ENCODE measurements around the gene ABCA7. TPM values are rescaled to one million over a fixed set of nuclear protein-coding genes. Genes with fewer than 3 reads are reported as not detected.

Gene ABCA7
- total RNA-seq, 1 experiment from 2014 or later = 0.82 TPM

DNA sequence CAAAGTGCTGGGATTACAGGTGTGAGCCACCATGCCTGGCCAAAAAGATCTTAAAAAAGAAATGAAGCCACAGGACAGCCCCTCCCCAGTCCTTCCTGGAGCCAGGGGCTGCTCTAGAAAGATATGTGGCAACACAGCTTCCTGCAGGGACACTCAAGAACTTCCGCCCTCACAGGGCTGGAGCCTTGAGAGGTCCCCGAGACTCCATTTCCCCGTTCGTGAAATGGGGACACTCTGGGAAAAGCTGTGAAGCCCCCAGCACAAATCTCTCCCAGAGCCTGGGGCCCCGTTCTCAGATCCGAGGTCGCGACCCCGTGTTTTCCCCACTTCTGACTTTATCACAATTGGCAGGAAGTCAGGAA is 61.4 kb downstream of the ABCA7 start:
- Histone ChIP-seq H3K4me1 (replicated peaks) (peaks cover 37% of the 10 kb centered on the region), H3K27me3 (replicated peaks) (no peaks in the 10 kb centered on the region), H3K4me3 (no peak overlapping the region), H3K9me3 (replicated peaks) (peaks cover 5% of the 10 kb centered on the region), H3K27ac (peak overlapping the region; percentile 79), H3K36me3 (peaks cover 15% of the 10 kb centered on the region)
- no peak for DNase-seq (ENCODE audit: low read depth in 1 of 2, low spot score in 2 of 2)

DNA sequence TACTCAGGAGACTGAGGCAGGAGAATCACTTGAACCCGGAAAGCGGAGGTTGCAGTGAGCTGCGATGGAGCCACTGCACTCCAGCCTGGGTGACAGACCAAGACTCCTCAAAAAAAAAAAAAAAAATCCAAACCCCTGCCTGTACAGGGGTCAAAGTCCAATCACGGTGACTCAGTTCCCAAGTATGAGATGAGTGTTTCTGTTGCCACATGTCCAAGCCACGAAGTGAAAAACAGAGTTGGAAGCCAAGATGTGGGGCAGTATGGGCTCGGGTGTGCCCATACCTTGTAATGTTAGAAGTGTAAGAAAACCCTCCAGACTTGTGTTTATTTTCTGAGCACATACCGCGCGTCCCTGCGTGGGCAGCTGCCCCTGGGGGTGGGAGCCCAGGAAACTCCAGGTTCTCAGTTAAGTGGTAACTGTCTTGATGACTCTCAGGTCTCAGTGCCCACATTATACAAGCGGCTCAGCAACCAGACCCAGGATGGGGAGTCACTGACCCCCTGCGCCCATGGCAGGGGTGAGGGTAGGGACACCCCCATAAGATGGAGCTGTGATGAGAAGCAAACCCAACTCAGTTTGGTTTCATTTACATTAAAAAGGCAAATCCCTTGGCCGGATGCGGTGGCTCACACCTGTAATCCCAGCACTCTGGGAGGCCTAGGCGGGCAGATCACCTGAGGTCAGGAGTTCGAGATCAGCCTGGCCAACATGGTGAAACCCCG is 62.7 kb downstream of the ABCA7 start:
- DNase-seq (ENCODE audit: low read depth in 1 of 2, low spot score in 2 of 2) = peak; percentile 96 to 98
- H3K36me3 ChIP-seq = peaks cover 28% of the 10 kb centered on the region
- H3K27ac ChIP-seq = peak overlapping the region; percentile 79
- H3K27me3 ChIP-seq (replicated peaks) = no peaks in the 10 kb centered on the region
- H3K4me1 ChIP-seq (replicated peaks) = peaks cover 37% of the 10 kb centered on the region
- H3K4me3 ChIP-seq = no peak overlapping the region
- peaks cover 5% of the 10 kb centered on the region for H3K9me3 ChIP-seq (replicated peaks)

DNA sequence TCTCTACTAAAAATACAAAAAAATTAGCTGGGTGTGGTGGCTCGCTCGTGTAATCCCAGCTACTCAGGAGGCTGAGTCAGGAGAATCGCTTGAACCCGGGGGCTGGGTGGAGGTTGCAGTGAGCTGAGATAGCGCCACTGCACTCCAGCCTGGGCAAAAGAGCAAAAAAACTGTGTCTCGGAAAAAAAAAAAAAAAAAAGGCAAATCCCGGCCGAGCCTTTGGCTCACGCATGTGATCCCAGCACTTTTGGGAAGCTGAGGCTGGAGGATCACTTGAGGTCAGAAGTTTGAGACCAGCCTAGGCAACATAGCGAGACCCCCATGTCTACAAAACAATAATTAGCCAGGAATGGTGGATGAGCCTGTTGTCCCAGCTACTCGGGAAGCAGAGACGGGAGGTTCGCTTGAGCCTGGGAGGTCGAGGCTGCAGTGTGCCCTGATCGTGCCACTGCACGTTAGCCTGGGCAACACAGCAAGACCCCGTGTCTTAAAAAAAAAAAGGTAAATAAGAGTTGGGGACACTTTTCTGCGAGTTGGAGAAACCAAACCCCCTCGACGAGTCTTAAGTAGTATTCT is 63.3 kb downstream of the ABCA7 start:
- peaks cover 32% of the 10 kb centered on the region for H3K36me3 ChIP-seq
- H3K27ac ChIP-seq = peak overlapping the region; percentile 79
- H3K27me3 ChIP-seq (replicated peaks) = no peaks in the 10 kb centered on the region
- peaks cover 5% of the 10 kb centered on the region for H3K9me3 ChIP-seq (replicated peaks)
- no peak for DNase-seq (ENCODE audit: low read depth in 1 of 2, low spot score in 2 of 2)
- H3K4me1 ChIP-seq (replicated peaks) = peaks cover 37% of the 10 kb centered on the region
- H3K4me3 ChIP-seq = no peak overlapping the region

DNA sequence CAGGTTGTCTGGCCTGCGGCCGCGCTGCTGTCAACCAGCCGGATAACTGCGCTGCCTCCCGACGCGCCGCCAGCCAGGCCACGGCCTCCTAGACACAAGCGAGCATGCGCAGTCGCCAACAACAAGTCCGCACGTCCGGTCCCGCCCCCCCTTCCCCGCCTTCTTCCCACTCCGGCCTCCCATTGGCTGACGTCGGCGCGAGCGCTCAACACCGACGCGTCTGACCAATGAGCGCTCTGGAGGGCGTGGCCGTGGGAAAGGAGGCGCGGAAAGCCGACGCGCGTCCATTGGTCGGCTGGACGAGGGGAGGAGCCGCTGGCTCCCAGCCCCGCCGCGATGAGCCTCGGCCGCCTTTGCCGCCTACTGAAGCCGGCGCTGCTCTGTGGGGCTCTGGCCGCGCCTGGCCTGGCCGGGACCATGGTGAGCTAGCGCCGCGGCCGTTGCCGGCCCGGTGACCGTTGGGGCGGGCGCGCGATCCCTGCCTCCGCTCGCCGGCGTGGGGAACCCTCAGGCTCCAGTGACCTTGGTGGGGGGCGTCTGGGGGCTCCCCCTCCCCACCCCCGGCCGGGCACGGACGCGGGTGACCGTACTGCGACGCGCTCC is 63.9 kb downstream of the ABCA7 start, which contains the start of gene GPX4:
TSS of gene GPX4 (plus strand) at position 287 of the 603 bp plus-strand sequence. CDS start at position 337, 50 bp downstream.
- Histone ChIP-seq H3K9me3 (replicated peaks) (peaks cover 5% of the 10 kb centered on the region), H3K4me1 (replicated peaks) (peaks cover 37% of the 10 kb centered on the region), H3K27ac (peak within 1 kb of the TSS; percentile 79), H3K36me3 (peaks cover 35% of the 10 kb centered on the region), H3K27me3 (replicated peaks) (no peaks in the 10 kb centered on the region), H3K4me3 (peak within 1 kb of the TSS; percentile 77)
- peak; percentile 99 for DNase-seq (ENCODE audit: low read depth in 1 of 2, low spot score in 2 of 2)

DNA sequence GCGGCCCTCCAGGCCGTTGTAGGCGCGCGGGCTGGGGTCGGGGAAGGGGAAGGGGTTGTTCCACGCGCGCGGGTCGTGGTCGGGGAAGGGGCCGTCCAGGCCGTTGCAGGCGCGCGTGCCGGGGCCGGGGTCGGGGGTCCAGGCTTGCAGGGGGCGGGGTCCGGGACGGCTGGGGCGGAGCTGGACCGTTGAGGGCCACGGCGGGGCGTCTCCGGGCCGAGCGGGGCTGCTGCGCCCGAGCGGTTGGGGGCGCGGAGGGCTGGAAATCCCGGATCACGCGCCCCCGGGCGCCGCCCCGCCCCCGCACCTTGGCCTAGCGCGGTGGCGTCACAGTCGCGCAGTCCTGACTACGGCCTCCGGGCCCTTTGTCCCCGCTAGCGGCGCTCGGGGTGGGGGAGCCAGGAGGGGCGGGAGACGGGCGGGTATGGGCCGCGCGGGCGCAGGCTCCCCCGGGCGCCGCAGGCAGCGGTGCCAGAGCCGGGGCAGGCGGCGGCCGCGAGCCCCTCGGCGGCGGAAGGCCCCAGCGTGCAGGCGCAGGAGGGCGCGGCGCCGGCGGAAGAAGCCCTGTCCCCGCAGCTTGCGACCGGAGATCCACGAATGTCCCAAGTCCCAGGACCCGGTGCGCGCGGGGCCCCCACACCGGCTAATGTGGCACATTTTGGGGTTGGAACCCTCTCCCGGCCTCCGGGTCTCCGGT is 64.6 kb downstream of the ABCA7 start:
- peak; percentile 60 to 76 for DNase-seq (ENCODE audit: low read depth in 1 of 2, low spot score in 2 of 2)
- H3K27ac ChIP-seq = peak overlapping the region; percentile 75

DNA sequence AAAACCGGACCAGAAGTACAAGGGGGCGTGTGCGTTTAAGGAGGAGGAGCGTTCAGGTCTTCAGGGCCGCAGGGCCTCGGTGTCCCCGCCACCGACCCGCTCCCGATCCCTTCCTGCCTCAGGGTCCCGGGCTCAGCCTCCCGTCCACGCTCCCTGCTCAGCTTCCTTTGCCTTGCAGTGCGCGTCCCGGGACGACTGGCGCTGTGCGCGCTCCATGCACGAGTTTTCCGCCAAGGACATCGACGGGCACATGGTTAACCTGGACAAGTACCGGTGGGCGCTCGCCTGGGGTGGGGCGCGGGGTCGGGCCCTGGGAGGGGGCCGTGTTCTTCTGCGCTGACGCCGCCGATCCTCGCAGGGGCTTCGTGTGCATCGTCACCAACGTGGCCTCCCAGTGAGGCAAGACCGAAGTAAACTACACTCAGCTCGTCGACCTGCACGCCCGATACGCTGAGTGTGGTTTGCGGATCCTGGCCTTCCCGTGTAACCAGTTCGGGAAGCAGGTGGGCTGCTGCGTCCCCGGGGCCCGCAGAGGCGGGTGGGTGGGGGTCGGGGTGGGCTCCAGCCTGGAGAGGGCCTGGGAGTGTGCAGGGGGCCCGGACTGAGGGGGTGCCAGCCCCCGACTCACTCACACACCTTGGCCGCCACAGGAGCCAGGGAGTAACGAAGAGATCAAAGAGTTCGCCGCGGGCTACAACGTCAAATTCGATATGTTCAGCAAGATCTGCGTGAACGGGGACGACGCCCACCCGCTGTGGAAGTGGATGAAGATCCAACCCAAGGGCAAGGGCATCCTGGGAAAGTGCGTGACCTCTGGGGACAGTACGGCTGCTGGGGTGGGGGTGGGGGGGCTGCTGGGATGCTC is 65.3 kb downstream of the ABCA7 start:
- Histone ChIP-seq H3K4me1 (replicated peaks) (peaks cover 35% of the 10 kb centered on the region), H3K36me3 (peaks cover 47% of the 10 kb centered on the region), H3K27me3 (replicated peaks) (no peaks in the 10 kb centered on the region), H3K9me3 (replicated peaks) (no peaks in the 10 kb centered on the region; the same call in 1 of the 2 replicates), H3K27ac (peak overlapping the region; percentile 75), H3K4me3 (peak overlapping the region; percentile 77)
- no peak for DNase-seq (ENCODE audit: low read depth in 1 of 2, low spot score in 2 of 2)

More for the DNA sequence above, 64.6 kb downstream of the ABCA7 start:
- peaks cover 40% of the 10 kb centered on the region for H3K36me3 ChIP-seq
- no peaks in the 10 kb centered on the region for H3K27me3 ChIP-seq (replicated peaks)
- H3K4me1 ChIP-seq (replicated peaks) = peaks cover 35% of the 10 kb centered on the region
- H3K4me3 ChIP-seq = peak overlapping the region; percentile 77
- H3K9me3 ChIP-seq (replicated peaks) = peaks cover 5% of the 10 kb centered on the region

DNA sequence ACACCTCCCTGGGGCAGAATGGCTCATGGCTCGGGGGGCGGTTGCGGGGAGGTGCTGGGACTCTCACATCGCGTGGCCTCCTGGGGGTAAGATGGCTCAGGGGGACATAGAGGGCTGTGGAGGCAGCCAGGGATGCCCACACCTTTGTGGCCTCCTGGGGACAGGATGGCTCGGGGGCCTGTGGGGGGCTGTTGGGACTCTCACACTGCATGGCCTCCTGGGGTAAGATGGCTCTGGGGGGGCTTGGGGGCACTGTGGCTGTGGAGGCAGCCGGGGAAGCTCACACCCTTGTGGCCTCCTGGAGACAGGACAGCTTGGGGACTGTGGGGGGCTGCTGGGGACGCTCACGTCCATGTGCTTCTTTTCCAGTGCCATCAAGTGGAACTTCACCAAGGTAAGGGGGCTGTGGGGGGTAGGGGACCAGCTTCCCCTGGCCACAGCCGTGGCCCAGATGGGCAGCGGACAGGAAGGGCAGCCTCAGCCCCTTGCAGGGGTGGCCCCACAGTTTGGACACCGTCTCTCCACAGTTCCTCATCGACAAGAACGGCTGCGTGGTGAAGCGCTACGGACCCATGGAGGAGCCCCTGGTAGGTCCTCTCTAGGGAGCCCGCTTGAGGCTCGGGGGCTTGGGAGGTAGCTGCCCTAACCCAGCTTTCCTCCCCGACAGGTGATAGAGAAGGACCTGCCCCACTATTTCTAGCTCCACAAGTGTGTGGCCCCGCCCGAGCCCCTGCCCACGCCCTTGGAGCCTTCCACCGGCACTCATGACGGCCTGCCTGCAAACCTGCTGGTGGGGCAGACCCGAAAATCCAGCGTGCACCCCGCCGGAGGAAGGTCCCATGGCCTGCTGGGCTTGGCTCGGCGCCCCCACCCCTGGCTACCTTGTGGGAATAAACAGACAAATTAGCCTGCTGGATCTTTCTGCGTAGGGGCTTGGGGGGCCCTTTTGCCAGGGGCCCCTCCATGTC is 66.2 kb downstream of the ABCA7 start:
- peaks cover 56% of the 10 kb centered on the region for H3K36me3 ChIP-seq
- H3K27me3 ChIP-seq (replicated peaks) = no peaks in the 10 kb centered on the region
- DNase-seq (ENCODE audit: low read depth in 1 of 2, low spot score in 2 of 2) = no peak
- peaks cover 31% of the 10 kb centered on the region for H3K4me1 ChIP-seq (replicated peaks)
- H3K9me3 ChIP-seq (replicated peaks) = no peaks in the 10 kb centered on the region
- no peak overlapping the region for H3K4me3 ChIP-seq
- no peak overlapping the region for H3K27ac ChIP-seq

DNA sequence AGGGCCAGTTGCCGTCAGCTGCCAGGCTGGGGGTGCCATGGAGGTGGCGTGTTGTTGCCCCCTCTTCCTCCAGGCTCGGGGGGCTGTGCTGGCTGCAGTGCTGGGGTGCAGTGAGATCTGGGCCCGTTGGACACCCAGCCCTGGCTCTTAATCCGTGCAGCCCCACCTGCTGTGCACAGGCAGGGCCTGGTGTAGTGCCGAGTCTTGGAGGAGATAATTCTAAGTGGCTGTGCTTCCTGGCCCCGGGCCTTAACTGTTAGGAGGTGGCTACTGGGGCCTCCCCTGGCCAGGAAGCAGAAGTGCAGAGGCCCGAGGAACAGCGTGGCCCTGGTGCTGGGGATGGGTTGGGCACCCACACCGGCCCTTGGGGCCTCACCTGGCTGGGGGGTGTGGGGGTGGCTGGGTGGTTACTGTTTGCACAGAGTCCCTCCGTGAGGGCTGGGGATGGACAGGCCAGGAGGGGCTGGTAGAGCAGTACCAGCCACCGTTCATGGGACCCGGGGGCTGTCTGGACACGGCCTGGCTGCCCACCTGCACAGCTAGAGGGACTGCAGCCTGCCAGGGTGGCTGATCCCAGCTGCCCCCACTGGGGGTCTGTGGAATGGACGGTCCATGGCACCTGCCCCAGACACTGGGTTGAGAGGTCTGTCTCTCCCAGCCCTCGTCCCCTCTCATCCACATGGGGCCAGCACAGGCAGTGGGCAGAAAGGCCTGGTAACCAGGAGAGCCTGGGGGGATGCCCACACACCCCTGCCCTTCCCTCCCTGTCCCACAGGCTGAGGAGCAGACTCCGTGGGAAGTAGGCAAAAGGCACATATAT is 67.1 kb downstream of the ABCA7 start:
- Histone ChIP-seq H3K4me1 (replicated peaks) (peaks cover 22% of the 10 kb centered on the region), H3K27ac (no peak overlapping the region), H3K27me3 (replicated peaks) (no peaks in the 10 kb centered on the region), H3K9me3 (replicated peaks) (no peaks in the 10 kb centered on the region), H3K36me3 (peaks cover 61% of the 10 kb centered on the region), H3K4me3 (no peak overlapping the region)
- no peak for DNase-seq (ENCODE audit: low read depth in 1 of 2, low spot score in 2 of 2)

DNA sequence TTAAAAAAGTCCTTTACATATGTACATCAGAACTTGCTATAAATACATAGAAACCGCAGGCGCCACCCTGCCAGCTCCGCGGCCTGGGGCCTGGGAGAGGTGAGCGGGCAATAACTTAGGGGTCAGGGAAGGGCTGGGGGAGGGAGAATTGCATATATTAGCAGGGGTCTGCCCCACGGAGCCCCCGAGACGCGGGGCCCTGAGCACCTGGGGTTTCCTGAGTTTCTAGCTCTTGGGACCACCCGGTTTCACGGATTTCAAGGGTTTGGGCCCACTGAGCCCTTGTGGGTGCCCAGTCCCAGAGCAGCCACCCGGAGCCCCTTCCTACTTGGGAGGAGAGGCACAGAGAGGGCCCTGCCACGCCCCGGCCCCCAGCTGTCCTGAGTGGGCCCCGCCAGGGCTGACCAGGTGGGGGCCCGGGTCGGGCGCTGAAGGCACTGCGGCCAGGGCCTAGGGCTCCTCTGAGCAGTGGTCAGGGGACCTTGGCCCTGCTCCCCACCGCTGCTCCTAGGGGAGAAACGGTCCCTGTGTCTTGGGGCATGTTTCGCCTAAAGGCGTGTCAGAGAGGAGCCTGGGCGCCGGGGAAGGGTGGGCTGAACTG is 67.9 kb downstream of the ABCA7 start:
- Histone ChIP-seq H3K4me1 (replicated peaks) (peaks cover 18% of the 10 kb centered on the region), H3K9me3 (replicated peaks) (no peaks in the 10 kb centered on the region; the same call in 1 of the 2 replicates), H3K4me3 (no peak overlapping the region), H3K27me3 (replicated peaks) (no peaks in the 10 kb centered on the region), H3K36me3 (peaks cover 68% of the 10 kb centered on the region), H3K27ac (no peak overlapping the region)
- DNase-seq (ENCODE audit: low read depth in 1 of 2, low spot score in 2 of 2) = no peak

DNA sequence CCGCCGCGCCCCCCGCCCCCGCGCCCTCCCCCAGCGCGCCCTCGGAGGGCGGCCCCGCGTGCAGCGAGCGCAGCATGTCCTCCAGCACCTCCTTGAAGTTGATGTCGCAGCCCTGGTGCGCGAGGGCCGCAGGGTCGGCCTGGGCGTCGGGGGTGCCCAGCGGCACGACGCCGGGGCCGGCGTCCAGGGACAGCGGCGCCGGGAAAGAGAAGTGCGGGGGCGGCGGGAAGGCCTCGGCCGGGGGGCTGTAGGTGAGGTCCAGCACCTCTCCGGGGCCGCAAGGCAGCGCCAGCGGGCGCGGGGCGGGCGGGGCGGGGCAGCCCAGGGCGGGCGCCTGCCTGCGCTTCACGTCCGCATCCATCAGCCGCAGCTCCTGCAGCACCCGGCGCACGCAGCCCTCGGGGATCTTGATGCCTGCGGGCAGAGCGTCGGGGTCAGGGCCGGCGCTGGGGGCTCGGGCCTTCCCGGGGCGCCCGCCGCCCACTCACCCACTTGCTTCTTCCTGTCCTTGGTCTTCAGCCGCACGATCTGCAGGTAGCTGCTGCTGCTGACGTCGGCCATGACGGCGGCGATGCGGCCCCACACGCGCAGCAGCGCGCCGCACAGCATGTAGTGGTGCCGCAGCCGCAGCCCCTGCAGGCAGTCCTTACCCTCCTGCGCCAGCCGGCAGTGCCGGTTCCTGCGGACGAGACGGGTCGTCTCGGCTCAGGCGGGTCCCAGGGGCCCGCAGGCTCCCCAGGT is 68.6 kb downstream of the ABCA7 start:
- H3K27ac ChIP-seq = no peak overlapping the region
- no peak overlapping the region for H3K4me3 ChIP-seq
- DNase-seq (ENCODE audit: low read depth in 1 of 2, low spot score in 2 of 2) = no peak
- H3K9me3 ChIP-seq (replicated peaks) = no peaks in the 10 kb centered on the region; the same call in 1 of the 2 replicates
- H3K4me1 ChIP-seq (replicated peaks) = peaks cover 18% of the 10 kb centered on the region
- H3K36me3 ChIP-seq = peaks cover 72% of the 10 kb centered on the region
- no peaks in the 10 kb centered on the region for H3K27me3 ChIP-seq (replicated peaks)

DNA sequence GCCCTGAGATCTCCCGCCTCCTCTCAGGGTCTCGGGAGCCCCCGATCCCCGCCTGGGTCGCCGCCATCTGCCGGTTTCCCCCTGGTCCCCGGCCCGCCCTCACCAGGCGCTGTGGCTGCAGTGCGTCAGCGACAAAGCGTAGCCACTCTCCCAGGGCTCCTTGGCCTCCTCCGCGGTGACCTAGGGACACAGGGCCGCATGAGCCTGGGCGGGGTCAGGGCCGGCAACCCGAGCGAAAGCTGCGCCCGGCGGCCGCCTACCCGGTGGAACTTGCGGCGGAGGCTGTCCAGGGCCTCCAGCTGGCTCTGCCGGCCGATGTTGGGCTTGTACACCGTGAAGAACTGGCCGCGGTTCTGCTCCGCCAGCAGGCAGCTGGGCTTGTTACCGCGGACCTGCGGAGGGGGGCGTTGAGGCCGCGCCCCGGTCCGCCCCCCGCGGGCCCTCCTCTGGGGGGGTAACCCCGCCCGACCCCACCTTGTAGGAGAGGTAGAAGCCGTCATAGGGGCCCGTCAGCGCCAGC is 69.2 kb downstream of the ABCA7 start:
- no peak for DNase-seq (ENCODE audit: low read depth in 1 of 2, low spot score in 2 of 2)
- Histone ChIP-seq H3K4me1 (replicated peaks) (peaks cover 24% of the 10 kb centered on the region), H3K36me3 (peaks cover 79% of the 10 kb centered on the region)

More for the DNA sequence above, 69.2 kb downstream of the ABCA7 start:
- Histone ChIP-seq H3K4me3 (no peak overlapping the region), H3K27ac (no peak overlapping the region), H3K9me3 (replicated peaks) (no peaks in the 10 kb centered on the region; the same call in 1 of the 2 replicates), H3K27me3 (replicated peaks) (no peaks in the 10 kb centered on the region)

Measured in SJSA1 (cell line).